GM12873 (cell line): ENCODE data around the gene MAS1L.

ENCODE experiments used
- CTCF ChIP-seq: IDR thresholded peaks from 2 replicates; pipeline ENCODE4 v1.5.1; 2012; ENCODE audit warnings: low read depth, mild to moderate bottlenecking, moderate library complexity, low read length, control low read depth; ENCODE audit not compliant: insufficient read depth; ENCODE audit errors: missing control alignments

The MAS1L gene

GRCh38 chr6:29528300-29528931 is 40.7 kb upstream of the MAS1L start:
- no peak for TF ChIP-seq CTCF

- no peak for TF ChIP-seq CTCF
Measured at GRCh38 chr6:29527564-29527963, 39.8 kb upstream of the MAS1L start.

GRCh38 chr6:29527126-29527525 is 39.4 kb upstream of the MAS1L start:
- TF ChIP-seq CTCF, result no peak

GRCh38 chr6:29525311-29525639 is 37.5 kb upstream of the MAS1L start:
- TF ChIP-seq CTCF, result no peak

- TF ChIP-seq CTCF, result no peak
Measured at GRCh38 chr6:29524444-29525310, 36.9 kb upstream of the MAS1L start.

- TF ChIP-seq CTCF, result no peak
Measured at GRCh38 chr6:29524044-29524443, 36.3 kb upstream of the MAS1L start.

- no peak for TF ChIP-seq CTCF
Measured at GRCh38 chr6:29522227-29522626, 34.5 kb upstream of the MAS1L start.
